ENCODE results near the gene YBX2.

YBX2 gene

GRCh38 chr17:7322520-7323194 lies 28.2 kb upstream of the YBX2 start:
- no peak for DNase-seq

GRCh38 chr17:7321466-7321865 lies 27.0 kb upstream of the YBX2 start:
- DNase-seq = no peak

- DNase-seq = no peak
Measured at GRCh38 chr17:7318121-7318860, 23.9 kb upstream of the YBX2 start.

- no peak for DNase-seq
Measured at GRCh38 chr17:7317161-7317803, 22.8 kb upstream of the YBX2 start.

- DNase-seq = no peak
Measured at GRCh38 chr17:7315570-7316235, 21.3 kb upstream of the YBX2 start.

- peak; percentile 18 for DNase-seq
Measured at GRCh38 chr17:7314719-7315569, 20.5 kb upstream of the YBX2 start, which contains the start of gene GPS2. TSS of gene GPS2 (minus strand) at chr17:7315360. CDS start at chr17:7315052, 308 bp downstream.

- no peak for DNase-seq
Measured at GRCh38 chr17:7313890-7314718, 19.7 kb upstream of the YBX2 start.

- DNase-seq = no peak
Measured at GRCh38 chr17:7313088-7313889, 18.9 kb upstream of the YBX2 start.

- DNase-seq = no peak
Measured at GRCh38 chr17:7312432-7313087, 18.1 kb upstream of the YBX2 start.

GRCh38 chr17:7311110-7311705 lies 16.8 kb upstream of the YBX2 start:
- DNase-seq = no peak

GRCh38 chr17:7309628-7310027 lies 15.2 kb upstream of the YBX2 start:
- no peak for DNase-seq

- DNase-seq = peak; percentile 80
Measured at GRCh38 chr17:7308625-7309433, 14.4 kb upstream of the YBX2 start.

GRCh38 chr17:7307686-7308624 lies 13.5 kb upstream of the YBX2 start:
- DNase-seq = no peak

- DNase-seq = peak; percentile 100
Measured at GRCh38 chr17:7306911-7307685, 12.7 kb upstream of the YBX2 start, which contains the start of gene EIF5A. TSS of gene EIF5A (plus strand) at chr17:7307628. CDS start at chr17:7309636, 2,008 bp downstream.

- DNase-seq = no peak
Measured at GRCh38 chr17:7304179-7304578, 9.7 kb upstream of the YBX2 start.

- peak; percentile 27 for DNase-seq
Measured at GRCh38 chr17:7296189-7296861, 1.9 kb upstream of the YBX2 start.

All from NCI-H1694 (cell line).